Measurements from ENCODE around the gene LIG1.

DNA sequence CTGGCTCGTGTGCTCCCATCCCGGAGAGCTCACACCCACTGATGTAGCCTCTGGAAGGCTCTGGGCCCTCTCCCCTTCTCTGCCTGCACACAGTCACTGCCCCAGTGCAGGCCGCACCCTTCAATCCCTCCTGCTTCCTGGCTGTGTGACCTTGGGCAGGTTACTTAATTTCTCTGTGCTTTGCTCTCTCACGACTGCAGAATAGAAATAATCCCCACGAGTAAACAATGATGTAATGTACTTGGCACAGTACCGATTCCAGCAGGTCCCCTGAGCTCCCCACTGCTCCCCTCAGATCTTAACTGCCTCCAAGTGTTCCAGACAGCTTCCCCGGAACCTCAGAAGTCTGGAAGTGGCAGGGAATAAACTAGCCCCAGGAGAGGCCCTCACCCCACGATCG, 16.1 kb downstream of the LIG1 start:
- no peak for TF ChIP-seq EZH2 (IDR thresholded peaks at IDR 0.05; ENCODE audit: borderline replicate concordance, low read length)
- TF ChIP-seq, protein P1, sequence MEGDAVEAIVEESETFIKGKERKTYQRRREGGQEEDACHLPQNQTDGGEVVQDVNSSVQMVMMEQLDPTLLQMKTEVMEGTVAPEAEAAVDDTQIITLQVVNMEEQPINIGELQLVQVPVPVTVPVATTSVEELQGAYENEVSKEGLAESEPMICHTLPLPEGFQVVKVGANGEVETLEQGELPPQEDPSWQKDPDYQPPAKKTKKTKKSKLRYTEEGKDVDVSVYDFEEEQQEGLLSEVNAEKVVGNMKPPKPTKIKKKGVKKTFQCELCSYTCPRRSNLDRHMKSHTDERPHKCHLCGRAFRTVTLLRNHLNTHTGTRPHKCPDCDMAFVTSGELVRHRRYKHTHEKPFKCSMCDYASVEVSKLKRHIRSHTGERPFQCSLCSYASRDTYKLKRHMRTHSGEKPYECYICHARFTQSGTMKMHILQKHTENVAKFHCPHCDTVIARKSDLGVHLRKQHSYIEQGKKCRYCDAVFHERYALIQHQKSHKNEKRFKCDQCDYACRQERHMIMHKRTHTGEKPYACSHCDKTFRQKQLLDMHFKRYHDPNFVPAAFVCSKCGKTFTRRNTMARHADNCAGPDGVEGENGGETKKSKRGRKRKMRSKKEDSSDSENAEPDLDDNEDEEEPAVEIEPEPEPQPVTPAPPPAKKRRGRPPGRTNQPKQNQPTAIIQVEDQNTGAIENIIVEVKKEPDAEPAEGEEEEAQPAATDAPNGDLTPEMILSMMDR (IDR thresholded peaks at IDR 0.05; ENCODE audit: low read length): no peak

Measured in OCI-LY1 (cell line).